HG02852 (cell line): ENCODE measurements around the gene CARNS1.

Experiments
- ATAC-seq: cut with Tn5 transposase; IDR thresholded peaks from one replicate; pipeline ENCODE4 v1.9.1; 2021; ENCODE audit warnings: mild to moderate bottlenecking, moderate library complexity; ENCODE audit not compliant: unreplicated experiment

CARNS1 gene

GRCh38 chr11:67415501-67416304, at the start of gene CARNS1:
TSS of gene CARNS1 (plus strand) at chr11:67415678. CDS start at chr11:67416200, 522 bp downstream.
- no peak for ATAC-seq

DNA sequence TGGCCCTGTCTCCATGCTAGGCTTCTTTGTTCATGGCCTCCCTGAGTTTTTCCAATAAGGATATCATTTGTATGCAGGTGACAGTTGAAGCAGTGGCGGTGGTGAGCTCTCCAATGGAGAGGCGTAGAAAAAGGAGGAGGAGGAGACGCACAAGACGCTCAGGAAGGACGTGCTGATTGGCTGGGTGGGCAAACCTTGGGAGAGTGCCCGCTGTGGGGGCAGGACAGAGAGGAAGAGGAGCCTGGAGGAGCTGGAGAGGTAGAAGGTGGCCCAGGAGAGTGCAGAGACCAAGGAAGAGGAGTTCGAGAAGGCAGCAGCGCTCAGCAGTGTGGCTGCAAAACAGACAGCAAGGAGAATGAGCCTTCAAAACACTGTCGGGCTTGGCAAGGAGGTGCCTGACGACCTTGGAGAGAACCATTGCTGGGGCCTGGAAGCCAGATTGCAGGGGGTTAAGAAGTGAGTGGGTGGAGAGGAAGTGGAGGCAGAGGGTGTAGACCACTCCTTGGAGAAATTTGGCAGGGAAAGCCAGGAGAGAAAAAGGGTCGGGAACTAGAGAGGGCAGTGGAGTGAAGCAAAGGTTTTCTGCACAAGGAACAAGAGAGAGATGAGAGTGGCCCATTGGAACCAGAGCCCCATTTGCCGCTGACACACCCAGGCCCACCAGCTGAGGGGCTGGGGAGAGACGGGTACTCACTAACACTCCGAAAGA, 49.6 kb upstream of the CARNS1 start:
- no peak for ATAC-seq

DNA sequence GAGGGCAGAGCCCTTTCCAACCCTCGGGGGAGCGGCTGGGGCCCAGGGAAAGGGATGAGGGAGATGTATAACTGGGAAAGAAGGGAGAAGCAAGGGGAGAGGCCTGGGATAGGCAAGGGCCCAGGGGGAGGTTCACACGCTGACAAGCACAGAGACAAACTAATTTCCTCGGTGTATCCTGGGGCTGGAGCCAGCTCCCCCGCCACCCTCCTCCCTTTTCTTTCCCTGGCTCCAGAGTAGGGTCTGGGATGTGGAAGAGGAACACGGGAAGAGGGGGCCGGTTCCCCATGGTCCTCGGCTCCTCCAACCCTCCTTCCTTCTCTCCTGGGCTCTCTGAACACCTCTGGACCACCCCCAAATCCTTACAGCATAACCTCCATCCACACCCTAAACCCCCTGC, 48.9 kb upstream of the CARNS1 start:
- no peak for ATAC-seq

GRCh38 chr11:67366961-67367760, 48.3 kb upstream of the CARNS1 start:
- ATAC-seq = no peak

- ATAC-seq = no peak
These were observed 47.7 kb upstream of the CARNS1 start for GRCh38 chr11:67367761-67368227.

DNA sequence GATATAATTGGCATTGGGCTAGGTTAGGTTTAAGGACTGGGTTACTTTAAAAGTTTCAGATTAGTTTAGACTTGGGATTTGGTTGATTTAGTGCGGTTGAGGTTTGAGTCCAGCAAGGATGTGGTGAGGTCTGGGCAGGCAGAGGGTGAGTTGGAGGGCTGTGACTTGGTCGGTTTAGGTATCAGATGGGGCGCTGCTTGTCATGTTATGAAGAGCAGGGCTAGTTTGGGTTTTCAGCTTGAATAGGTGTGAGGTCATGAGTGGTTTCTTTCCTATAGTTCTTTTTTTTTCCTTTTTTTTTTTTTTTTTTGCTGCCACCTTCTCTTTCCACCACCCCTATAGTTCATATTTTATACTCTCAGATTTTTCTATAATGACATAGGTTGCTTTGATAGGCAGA, 46.9 kb upstream of the CARNS1 start:
- no peak for ATAC-seq

DNA sequence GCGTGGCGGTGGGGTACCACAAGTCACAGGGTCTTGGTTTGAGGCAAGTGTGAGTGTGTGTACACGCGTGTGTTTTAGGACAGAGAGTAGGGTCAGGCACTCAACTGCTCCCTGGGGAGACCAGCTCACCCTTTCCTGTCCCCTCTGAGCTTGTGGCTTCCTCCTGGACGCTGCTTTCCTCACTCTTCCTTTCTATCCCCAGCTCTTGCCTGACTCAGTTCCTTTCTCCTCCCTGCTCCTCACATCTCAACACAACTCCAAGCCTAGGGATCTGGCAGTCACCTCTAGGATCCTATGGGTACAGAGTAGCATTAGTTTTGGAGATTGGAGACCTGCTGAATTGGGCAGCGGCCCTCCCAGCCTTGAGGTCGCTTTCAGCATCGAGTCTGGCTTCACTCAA, 46.2 kb upstream of the CARNS1 start:
- no peak for ATAC-seq

- no peak for ATAC-seq
These were observed 45.6 kb upstream of the CARNS1 start for GRCh38 chr11:67369801-67370284.

- no peak for ATAC-seq
These were observed 45.0 kb upstream of the CARNS1 start for GRCh38 chr11:67370351-67371076.

DNA sequence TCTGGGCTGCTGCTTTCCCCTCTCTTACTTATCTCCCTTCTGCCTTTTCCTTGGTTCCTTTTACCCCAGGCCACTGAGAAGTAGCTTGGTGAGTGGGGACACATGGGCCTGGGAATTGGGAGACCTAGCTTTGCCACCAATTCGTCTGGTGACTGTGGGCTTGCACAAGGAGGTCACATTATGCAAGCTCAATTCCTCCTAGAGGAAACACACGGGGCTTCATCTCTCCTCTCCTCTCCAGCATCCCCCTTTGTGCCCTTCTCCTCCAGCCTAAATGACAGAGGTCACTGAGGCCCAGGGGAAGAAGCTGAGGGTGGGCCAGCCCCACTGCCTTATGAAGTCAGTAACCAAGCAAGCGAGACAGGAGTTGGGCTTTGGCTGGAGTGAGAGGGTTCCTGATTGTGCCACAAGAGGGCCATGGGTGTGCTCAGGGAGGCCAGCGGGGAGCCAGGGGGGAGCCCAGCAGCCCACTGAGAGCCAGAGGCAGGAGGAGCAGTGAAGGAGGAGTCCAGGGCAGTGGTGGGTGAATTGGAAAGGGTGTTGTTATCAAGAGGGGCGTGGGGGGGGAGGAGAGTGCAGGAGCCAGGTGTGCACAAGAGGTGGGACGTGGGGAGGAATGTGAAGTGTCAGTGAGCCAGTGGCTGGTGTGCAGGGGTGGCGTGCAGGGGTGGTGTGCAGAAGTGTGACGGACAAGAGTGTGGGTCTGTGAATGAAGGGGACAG, 44.1 kb upstream of the CARNS1 start:
- ATAC-seq = no peak

DNA sequence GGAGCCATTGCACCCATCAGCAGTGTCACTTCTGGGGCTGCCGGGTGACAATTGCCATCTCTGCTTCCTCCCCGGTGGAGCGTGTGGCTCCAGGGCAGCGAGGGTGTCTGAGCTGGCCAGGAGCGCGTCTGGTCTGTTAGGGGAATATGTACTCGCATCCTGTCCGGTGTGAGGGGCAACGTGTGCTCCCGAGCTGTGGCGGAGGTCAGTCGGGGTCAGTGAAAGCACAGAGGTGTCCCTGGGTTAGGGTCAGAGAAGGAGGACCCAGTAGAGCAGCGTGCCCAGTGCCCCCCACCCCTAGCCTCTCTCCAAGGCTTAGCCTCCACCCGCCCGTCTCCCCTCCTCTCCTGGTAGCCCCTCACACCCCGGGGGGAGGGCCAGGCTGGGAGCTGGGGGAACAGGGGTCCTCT, 43.6 kb upstream of the CARNS1 start:
- ATAC-seq = no peak

DNA sequence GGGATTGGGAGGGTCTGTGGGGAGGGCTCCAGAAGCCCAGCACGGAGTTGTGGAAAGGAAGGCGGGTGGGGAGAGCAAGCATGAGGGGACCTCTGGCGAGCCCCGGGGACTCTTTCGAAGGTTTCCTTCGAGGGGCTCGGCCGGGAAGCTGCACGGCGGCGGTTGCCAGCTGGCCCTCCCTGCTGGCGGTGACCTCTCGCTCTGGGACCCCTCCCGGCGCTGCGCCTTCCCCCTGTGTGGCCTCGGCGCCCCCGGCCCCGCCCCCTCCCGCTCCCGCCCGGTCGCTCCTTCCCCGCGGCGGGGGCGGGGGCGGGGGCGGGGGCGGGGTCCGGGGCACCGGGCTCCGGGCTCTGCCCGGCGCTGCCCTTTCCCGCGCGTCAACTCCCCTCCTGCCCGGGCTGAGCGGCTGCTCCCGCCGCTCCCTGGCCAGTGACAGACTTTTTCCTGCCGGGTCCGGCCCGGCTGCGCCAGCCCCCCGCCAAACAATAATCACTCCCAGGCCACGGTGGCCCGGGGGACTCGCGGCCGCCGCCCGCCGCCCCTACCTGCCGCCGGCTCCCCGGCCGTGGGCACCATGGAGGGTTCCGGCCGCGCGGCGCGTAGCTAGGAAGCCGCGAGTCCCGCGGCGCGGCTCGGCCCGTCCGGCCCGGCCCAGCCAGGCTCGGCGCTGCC, 43.0 kb upstream of the CARNS1 start:
- no peak for ATAC-seq

- ATAC-seq = no peak
These were observed 42.4 kb upstream of the CARNS1 start, which contains the start of gene CLCF1 for GRCh38 chr11:67372993-67373647. TSS of gene CLCF1 (minus strand) at chr11:67373598. CDS start at chr11:67373539, 59 bp downstream.

GRCh38 chr11:67373648-67374570, 41.6 kb upstream of the CARNS1 start:
- ATAC-seq = no peak

GRCh38 chr11:67374571-67375281, 40.8 kb upstream of the CARNS1 start:
- ATAC-seq = no peak

GRCh38 chr11:67375320-67376055, 40.0 kb upstream of the CARNS1 start:
- ATAC-seq = no peak
